Lower leg skin (tissue), 4 donors: ENCODE results near the gene RGS9BP. TPM values are rescaled to one million over a fixed set of nuclear protein-coding genes. Genes with fewer than 3 reads are reported as not detected.

Experiments
- DNase-seq, 2 donors: peaks; one replicate each; pipeline ENCODE4 v3.0.0-alpha.2; 2019; ENCODE audit warnings: low spot score in 2 of 2
- H3K4me3 ChIP-seq: fragments of 200-600 bp; sonication (generic); 2 replicates; pipeline ENCODE4 v1.5.1; 2017; ENCODE audit warnings: mild to moderate bottlenecking, low read depth; ENCODE audit not compliant: poor library complexity, severe bottlenecking
- POLR2A ChIP-seq, 2 donors: fragments of 450-650 bp; IDR thresholded peaks; one replicate each; pipeline ENCODE4 v1.6.1; 2016 to 2017; ENCODE audit warnings: antibody characterized with exemption in 2 of 2, mild to moderate bottlenecking in 1 of 2, moderate library complexity in 1 of 2
- WGBS, 2 donors: methylation state at CpG; one replicate each; pipeline ENCODE4 v1.1.5; 2018; 5-methylcytosine and 5-hydroxymethylcytosine counted together
- intact Hi-C: fragments of 100-400 bp; cut with DNase I; formaldehyde crosslinking; loops from one replicate; pipeline ENCODE4 v1.15.0; 2023; ENCODE audit warnings: low total_unique reads
- total RNA-seq, 4 donors: library from RNA; depleted of rRNA; stranded (reverse); fragments of >200 nt; gene quantifications; one replicate each; pipeline ENCODE4 v1.1.0, GENCODE V29; 2016
- TF ChIP-seq, protein P1 (sequence below), 3 donors: fragments of 450-650 bp; IDR thresholded peaks; one replicate each; pipeline ENCODE4 v1.5.1; 2016; ENCODE audit warnings: antibody characterized with exemption in 3 of 3, mild to moderate bottlenecking in 3 of 3, moderate library complexity in 2 of 3

The RGS9BP gene, protein sequence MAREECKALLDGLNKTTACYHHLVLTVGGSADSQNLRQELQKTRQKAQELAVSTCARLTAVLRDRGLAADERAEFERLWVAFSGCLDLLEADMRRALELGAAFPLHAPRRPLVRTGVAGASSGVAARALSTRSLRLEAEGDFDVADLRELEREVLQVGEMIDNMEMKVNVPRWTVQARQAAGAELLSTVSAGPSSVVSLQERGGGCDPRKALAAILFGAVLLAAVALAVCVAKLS
- 1 to 10 TPM; 1.0 to 2.9 (median 1.7) TPM for total RNA-seq

DNA sequence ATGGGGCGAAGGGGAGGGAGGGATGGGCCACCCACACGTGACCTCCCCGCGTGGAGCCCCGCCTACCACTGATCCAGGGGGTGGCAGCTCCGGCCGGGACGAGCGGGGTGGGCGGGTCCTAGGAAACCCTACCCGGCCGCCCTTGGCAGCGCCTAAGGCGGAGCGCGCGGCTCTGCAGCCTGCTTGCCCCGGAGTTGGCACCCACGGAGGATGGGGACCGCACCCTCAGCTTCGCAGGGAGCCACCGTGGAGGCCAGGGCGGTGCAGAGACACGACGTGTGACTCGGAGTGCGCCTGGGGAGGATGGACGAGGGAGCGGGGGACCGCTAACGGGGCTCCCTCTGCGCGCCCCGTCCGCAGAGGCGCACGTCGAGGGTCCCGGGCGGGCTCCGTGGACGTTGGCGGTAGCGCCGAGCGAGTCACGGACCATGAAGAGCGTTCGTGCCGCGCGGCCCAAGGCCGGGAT is at the start of gene RGS9BP:
RGS9BP (plus strand) TSS at position 129 of the 466 bp plus-strand sequence. CDS start 416 bp downstream, outside the sequence.
- WGBS, 2 donors = 1% methylated on average over 21 to 40 of the region's 53 CpGs
- peak; percentile 75 to 97 for DNase-seq
- H3K4me3 ChIP-seq = peak within 1 kb of the TSS; percentile 87
- intact Hi-C loops = no loop called here
- TF ChIP-seq, protein P1, sequence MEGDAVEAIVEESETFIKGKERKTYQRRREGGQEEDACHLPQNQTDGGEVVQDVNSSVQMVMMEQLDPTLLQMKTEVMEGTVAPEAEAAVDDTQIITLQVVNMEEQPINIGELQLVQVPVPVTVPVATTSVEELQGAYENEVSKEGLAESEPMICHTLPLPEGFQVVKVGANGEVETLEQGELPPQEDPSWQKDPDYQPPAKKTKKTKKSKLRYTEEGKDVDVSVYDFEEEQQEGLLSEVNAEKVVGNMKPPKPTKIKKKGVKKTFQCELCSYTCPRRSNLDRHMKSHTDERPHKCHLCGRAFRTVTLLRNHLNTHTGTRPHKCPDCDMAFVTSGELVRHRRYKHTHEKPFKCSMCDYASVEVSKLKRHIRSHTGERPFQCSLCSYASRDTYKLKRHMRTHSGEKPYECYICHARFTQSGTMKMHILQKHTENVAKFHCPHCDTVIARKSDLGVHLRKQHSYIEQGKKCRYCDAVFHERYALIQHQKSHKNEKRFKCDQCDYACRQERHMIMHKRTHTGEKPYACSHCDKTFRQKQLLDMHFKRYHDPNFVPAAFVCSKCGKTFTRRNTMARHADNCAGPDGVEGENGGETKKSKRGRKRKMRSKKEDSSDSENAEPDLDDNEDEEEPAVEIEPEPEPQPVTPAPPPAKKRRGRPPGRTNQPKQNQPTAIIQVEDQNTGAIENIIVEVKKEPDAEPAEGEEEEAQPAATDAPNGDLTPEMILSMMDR (IDR thresholded peaks at IDR 0.05) = no peak
- no peak for TF ChIP-seq POLR2A (IDR thresholded peaks at IDR 0.05)

DNA sequence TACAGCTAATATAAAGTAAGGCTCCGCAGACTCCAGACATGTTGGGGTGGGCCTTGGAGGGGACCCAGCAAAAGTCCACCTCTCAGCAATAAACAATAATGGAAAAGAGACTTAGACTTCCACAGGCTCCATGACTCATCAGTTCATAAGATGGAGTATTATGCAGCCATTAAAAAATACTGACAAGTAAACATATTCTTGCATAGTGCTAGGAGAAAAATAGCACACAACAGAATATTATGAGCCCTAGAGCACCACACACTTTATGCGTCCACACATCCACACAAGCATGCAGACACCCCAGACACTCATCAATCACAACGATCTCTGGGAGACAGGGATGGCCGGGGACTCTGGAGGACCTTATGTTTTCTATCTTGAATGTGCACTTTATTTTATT is 48.7 kb upstream of the RGS9BP start:
- intact Hi-C loops = no loop called here
- no peak for DNase-seq
- no peak for TF ChIP-seq POLR2A (IDR thresholded peaks at IDR 0.05)
- TF ChIP-seq, protein P1 (IDR thresholded peaks at IDR 0.05) = no peak
- H3K4me3 ChIP-seq = no peak overlapping the region
- 95% methylated on average over 4 of the region's 4 CpGs for WGBS, 2 donors

DNA sequence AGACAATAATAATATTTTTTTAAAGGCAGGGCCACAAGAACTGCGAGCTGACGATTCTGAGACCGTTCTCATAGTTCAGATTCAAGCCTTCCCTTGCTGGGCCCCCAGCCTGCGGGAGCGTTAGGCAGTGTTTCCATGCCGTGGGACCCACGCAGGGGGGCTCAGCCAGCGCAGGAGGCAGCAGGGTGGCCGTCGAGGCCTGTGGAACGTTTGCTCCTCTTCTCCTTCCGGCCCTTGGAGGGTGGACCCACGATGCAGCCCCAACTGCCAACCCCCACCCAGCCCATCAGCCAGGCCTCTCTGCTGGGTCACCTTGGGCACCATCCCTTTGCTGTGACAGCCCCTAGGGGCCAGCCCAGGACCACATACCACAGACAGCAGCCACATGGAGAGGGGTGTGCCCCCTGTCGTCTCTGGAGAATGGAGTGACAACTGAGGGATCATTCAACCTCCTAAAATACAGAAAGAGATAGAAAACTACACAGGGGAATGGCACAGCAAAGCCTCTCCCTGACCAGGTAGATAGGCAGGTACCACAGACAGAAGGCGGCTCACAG is 47.9 kb upstream of the RGS9BP start:
- WGBS, 2 donors = 82 to 90% methylated on average over 15 of the region's 15 CpGs

DNA sequence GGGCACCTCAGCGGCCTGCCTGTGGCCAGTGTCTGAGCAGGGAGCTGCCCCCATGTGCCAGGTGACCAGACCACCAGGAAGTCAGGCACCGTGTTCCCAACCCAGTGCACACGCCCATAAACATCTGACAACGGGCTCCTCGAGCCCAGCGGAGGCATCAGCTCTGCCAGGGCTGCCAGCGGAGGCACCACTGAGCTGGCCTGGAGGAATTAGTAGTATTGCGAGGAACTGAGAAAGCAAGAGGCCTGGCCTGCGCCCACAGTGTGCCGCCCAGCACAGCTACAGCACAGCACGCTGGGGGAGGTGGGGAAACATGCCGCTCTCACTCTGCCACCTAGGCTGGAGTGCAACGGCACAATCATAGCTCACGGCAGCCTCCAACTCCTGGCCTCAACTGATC is 45.3 kb upstream of the RGS9BP start:
- TF ChIP-seq, protein P1 (IDR thresholded peaks at IDR 0.05) = no peak
- TF ChIP-seq POLR2A (IDR thresholded peaks at IDR 0.05) = no peak
- intact Hi-C loops = no loop called here
- 91 to 95% methylated on average over 12 to 14 of the region's 14 CpGs for WGBS, 2 donors
- no peak for DNase-seq
- H3K4me3 ChIP-seq = no peak overlapping the region

More for the DNA sequence above, 47.9 kb upstream of the RGS9BP start:
- intact Hi-C loops = no loop called here
- no peak for DNase-seq
- H3K4me3 ChIP-seq = no peak overlapping the region
- TF ChIP-seq POLR2A (IDR thresholded peaks at IDR 0.05) = no peak
- TF ChIP-seq, protein P1 (IDR thresholded peaks at IDR 0.05) = no peak

DNA sequence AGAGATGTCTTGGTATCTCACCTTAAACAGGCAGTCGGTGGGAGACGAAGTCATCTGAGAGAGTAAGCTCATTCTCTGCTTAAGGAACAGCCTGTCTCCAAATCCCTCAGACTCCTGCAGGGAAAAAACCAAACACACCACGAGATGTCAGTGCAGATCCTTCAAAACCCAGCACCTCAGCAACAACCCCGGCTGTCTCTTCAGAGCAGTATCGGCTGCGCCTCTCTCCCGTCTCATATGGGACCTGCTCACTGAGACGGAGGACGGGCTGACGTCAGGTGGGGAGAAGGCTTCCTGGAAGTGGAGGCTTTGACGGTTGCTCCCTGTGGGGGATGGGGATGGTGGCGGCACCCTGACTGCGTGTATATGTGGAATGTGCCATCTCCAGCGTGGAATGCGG is 44.3 kb upstream of the RGS9BP start:
- intact Hi-C loops = no loop called here
- DNase-seq = no peak
- H3K4me3 ChIP-seq = no peak overlapping the region
- 92 to 95% methylated on average over 15 of the region's 15 CpGs for WGBS, 2 donors
- TF ChIP-seq, protein P1 (IDR thresholded peaks at IDR 0.05) = no peak
- no peak for TF ChIP-seq POLR2A (IDR thresholded peaks at IDR 0.05)
